HG02642 (cell line): ENCODE data around the gene DGCR2.
"Not testable (repeated sequence)": the region's sequence is repeated elsewhere in the genome, so short reads cannot be mapped to it uniquely, and the experiment has no call there.

Source experiments
- ATAC-seq: cut with Tn5 transposase; IDR thresholded peaks from one replicate; pipeline ENCODE4 v1.9.1; 2021; ENCODE audit warnings: mild to moderate bottlenecking; ENCODE audit not compliant: unreplicated experiment, poor library complexity

DGCR2 gene, protein sequence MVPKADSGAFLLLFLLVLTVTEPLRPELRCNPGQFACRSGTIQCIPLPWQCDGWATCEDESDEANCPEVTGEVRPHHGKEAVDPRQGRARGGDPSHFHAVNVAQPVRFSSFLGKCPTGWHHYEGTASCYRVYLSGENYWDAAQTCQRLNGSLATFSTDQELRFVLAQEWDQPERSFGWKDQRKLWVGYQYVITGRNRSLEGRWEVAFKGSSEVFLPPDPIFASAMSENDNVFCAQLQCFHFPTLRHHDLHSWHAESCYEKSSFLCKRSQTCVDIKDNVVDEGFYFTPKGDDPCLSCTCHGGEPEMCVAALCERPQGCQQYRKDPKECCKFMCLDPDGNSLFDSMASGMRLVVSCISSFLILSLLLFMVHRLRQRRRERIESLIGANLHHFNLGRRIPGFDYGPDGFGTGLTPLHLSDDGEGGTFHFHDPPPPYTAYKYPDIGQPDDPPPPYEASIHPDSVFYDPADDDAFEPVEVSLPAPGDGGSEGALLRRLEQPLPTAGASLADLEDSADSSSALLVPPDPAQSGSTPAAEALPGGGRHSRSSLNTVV

GRCh38 chr22:19122143-19122751 is at the start of gene DGCR2:
Gene DGCR2, minus strand, starts transcription at chr22:19122412. Its CDS starts 206 bp downstream, at chr22:19122206.
- peak; percentile 80 for ATAC-seq

- no peak for ATAC-seq
These were observed 47.7 kb upstream of the DGCR2 start for GRCh38 chr22:19169947-19170318.

DNA sequence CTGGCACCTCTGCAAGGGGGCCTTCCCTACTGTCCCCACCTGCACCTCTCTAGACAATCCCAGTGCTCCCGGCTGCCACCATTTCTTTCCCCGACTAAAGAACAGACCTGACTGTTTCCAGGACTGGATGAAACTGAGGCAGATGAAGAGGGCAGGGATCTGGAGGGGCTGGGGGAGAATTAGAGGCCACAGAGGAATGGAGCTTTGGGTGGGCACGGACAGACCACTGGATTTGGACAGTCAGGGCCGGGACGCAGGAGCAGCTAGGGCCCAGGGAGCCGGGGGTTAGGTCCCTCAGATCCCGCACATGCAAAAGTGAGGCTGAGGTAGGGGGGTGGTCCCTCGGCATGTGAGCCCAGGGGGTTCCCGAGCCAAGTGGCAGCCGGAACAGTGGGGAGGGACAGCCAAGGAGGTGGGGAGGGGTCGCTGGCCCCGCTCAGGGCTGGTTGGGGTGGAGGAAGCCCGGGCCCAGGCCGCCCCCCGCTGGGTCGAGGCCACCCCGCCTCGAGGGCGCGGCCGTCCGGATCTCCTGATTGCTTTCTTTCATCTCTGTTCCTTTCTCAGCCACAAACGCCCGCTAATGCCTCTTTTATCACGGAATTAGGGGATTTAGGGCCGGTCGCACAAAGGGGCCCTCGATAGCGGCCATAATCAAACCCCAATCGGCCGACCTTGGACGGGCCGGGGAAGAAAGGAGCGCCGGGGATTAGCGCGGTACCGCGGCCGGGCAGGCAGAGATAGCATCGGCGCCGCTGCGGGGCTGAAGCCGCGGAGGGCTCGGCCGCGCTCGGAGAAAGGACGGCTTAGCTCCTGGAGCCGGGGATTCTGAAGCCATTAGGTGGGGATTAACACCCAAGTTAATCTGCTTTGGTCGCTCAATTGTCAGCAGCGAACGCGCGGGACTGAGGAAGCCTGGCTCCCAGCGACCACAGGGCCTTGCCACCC is 47.1 kb upstream of the DGCR2 start:
- no peak for ATAC-seq

- no peak for ATAC-seq
These were observed 46.1 kb upstream of the DGCR2 start for GRCh38 chr22:19168088-19168890.

GRCh38 chr22:19167106-19167869 is 45.1 kb upstream of the DGCR2 start:
- no peak for ATAC-seq

DNA sequence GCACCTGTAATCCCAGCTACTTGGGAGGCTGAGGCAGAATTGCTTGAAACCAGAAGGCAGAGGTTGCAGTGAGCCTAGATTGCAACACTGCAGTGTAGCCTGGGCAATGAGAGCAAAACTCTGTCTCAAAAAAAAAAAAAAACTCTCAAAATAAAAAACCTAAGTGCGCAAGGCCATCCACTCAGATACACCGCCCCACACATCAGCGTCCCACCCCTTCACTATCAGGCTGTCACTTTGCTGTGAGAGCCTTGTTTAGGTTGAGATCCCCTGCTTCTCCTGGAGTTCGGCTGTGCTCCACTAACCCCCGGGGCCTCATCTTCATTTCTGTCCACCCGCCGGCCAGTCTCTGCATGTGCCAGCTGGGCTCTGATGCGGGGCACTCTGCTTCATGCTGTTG is 44.2 kb upstream of the DGCR2 start:
- no peak for ATAC-seq

- ATAC-seq = no peak
These were observed 42.2 kb upstream of the DGCR2 start for GRCh38 chr22:19164425-19164824.

DNA sequence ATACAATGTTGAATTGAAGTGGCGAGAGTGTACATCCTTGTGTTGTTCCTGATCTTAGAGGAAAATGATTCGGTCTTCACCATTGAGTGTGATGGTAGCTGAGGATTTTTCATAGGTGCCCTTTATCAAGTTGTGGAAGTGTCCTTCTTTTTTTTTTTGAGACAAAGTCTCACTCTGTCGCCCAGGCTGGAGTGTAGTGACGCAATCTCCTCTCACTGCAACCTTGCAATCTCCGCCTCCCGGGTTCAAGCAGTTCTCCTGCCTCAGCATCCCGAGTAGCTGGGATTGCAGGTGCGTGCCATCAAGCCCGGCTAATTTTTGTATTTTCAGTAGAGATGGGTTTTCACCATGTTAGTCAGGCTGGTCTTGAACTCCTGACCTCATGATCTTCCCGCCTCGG is 36.4 kb upstream of the DGCR2 start:
- not testable (repeated sequence) for ATAC-seq

GRCh38 chr22:19156109-19156508 is 33.9 kb upstream of the DGCR2 start:
- not testable (repeated sequence) for ATAC-seq

GRCh38 chr22:19152942-19153883 is 31.0 kb upstream of the DGCR2 start:
- no peak for ATAC-seq

- no peak for ATAC-seq
These were observed 29.3 kb upstream of the DGCR2 start for GRCh38 chr22:19151329-19152191.

GRCh38 chr22:19150482-19151328 is 28.5 kb upstream of the DGCR2 start:
- ATAC-seq = no peak

DNA sequence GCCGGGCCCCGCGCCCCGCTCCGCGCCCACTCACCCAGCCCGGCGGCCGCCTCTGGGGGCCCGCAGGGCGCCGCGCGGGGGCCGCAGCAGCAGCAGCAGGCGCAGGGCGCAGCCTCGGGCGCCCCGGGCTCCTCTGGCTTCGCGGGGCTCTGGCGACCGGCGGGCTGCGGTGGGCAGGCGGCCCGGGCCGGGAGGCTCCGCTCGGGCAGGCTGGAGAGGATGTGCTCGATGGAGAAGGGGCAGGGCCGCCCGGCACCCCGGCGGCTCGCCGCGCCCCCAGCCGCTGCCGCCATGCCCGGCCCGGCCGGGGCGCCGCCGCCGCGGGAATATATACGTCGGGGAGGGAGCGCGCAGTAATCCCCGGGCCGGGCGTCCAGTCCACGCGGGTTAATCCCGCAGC is 27.8 kb upstream of the DGCR2 start, which contains the start of gene GSC2:
Gene GSC2 (minus strand): TSS at position 302 of the 400 bp plus-strand sequence. CDS start 9 bp downstream, at position 293.
- ATAC-seq = no peak

DNA sequence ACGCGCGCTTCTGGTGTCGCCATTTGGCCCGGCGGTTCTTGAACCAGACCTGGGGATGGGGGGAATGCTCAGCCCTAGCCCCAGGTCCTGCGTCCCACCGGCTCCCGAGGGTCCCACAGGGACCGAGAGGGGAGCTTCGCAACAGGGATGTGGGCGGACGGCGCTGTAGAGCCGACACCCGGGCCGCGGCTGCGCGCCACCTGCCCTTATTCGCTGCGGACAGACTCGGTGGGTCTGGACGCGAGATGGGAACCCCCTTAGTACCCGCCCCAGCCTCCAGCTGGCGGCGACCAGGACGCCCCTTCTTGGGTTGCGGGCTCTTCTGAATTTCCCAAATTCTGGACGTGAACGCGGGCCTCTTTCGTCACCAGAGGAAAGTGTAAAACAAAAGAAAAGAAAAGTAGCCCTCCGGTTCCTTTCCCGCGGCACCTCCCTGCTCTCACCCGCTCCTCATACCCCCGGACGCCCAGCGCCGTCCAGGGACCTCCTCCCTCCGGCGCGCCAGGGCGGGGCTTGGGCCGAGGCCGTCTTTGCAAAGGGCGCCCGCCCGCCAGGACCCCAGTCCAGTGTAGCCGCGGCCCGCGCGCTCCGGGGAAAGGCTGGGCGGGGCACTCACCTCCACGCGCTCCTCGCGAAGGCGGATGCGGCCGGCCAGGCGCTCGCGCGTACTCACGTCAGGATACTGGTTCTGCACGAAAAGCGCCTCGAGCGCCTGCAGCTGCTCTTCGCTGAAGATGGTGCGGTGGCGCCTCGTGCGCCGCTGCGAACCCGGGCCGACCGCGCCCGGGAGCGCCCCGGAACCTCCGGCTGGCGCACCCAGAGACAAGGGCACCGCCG is 27.1 kb upstream of the DGCR2 start:
- ATAC-seq = no peak

DNA sequence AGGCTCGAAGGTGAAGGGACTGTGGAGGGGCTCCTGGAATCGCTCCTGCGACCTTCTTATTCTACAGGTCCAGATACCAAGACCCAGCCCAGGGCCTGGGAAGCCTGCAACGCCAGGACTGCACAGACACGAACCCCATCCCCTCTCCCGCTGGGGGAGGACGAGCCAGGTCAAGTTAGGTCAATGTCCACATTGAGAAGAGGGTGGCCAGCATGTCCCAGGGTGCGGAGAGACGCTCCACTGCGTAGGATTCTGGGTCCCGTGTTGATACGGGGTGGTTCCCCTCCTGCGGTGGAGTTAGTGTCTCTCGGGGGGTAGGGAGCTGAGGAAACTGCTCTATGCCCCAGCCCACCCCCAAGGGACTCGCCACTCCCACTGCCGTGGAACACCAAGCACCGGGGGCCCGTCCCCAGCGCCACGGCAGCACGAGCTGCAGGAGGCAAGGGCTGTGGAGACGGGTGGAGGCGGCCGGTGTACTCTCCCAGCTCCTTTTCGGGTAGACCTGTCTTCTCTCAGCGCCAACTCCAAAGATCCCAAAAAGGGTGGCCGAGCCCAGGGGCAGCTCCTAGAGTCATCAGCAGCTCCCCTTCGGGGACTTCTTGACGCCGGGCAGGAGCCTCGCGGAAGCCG is 26.3 kb upstream of the DGCR2 start:
- ATAC-seq = no peak
